SH-SY5Y (cell line): ENCODE measurements around the gene ULK1.

Experiments
- GATA2 ChIP-seq: IDR thresholded peaks from 2 replicates; pipeline ENCODE4 v1.6.1; 2011; ENCODE audit warnings: mild to moderate bottlenecking, low read depth, low read length
- GATA3 ChIP-seq: IDR thresholded peaks from 2 replicates; pipeline ENCODE4 v1.6.1; 2011; ENCODE audit warnings: low read depth, mild to moderate bottlenecking, low read length, moderate library complexity

The ULK1 gene

DNA sequence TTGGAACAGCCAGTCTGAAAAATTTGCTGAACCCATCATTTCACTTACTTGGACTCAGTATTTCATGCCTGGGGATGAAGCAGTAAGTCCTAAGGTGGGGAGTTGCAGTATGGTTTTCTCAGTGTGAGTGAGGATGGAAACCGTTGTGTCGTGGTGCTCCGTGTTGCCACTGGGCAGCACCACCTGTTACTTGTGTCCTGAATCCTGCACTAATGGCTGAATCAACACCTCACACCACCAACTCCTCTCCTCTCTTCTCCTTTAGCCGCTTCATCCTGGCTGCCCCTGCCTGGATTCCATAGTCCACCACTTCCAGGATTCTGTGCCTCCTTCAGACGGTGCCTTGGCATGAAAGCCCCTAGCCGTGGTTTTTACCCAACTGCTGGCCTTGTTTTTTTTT, 52.3 kb downstream of the ULK1 start:
- TF ChIP-seq GATA2 (no peak), GATA3 (no peak)

DNA sequence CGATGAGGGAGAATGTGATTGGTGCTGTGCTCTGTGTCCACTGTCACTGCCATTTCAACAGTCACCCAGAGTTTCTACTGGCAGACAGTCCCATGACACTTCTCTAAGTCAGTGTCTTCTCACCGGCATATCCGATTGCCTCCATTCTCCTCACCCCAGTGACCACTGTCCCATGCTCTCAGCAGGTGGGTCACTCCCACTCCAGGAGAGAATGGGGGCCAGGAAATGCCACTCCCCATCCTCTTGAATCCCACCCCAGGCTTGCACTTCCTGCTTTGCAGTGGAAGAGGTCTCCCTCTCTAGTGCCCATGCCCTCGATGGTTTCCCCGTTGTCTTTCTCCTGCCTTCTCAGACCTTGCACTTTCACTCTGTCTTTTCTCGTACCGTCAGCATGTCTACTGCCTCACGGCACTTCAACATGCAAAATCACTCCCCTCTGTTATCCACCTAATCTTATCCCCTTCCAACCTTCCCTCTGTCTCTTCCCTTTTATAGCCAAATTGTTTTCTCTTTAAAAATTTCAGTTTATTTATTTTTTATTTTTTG, 53.1 kb downstream of the ULK1 start:
- TF ChIP-seq GATA3 (no peak), GATA2 (no peak)

DNA sequence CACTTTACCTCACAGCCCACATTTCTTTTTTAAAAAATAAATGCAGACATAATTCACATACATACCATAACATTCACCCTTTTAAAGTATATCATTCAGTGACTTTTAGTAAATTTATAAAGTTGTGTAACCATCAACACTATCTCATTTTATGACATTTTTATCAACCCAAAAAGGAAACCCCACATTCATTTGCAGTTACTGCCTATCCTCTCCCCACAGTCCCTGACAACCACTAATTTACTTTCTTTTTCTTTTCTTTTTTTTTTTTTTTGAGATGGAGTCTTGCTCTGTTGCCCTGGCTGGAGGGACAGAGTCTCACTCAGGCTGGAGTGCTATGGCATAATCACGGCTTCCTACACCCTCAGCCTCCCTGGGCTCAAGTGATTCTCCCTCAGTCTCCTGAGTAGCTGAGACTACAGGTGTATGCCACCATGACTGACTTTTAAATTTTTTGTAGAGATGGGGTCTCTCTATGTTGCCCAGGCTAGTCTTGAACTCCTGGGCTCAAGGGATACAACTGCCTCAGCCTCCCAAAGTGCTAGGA, 53.8 kb downstream of the ULK1 start:
- no peak for TF ChIP-seq GATA3
- no peak for TF ChIP-seq GATA2

DNA sequence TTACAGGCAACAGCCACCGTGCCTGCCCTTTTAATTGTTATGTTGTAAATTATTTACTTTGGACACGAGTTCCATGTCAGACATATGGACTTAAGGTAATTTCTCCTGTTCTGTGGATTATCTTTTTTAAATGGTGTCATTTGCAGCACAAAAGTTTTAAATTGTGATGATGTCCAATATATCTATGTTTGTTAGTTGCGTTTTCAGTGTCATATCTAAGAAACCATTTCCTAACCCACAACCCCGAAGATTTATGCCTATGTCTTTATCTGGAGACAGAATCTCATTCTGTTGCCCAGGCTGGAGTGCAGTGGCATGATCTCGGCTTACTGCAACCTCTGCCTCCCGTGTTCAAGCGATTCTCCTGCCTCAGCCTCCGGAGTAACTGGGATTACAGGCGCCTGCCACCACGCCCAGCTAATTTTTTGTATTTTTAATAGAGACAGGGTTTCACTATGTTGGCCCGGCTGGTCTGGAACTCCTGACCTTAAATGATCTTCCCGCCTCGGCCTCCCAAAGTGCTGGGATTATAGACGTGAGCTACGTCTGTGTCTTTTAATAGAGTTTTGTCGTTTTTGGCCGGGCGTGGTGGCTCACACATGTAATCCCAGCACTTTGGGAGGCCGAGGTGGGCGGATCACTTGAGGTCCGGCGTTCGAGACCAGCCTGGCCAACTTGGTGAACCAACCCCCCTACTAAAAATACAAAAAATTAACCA, 54.5 kb downstream of the ULK1 start:
- peak; percentile 28; the same call in 1 of the 2 replicates for TF ChIP-seq GATA2

DNA sequence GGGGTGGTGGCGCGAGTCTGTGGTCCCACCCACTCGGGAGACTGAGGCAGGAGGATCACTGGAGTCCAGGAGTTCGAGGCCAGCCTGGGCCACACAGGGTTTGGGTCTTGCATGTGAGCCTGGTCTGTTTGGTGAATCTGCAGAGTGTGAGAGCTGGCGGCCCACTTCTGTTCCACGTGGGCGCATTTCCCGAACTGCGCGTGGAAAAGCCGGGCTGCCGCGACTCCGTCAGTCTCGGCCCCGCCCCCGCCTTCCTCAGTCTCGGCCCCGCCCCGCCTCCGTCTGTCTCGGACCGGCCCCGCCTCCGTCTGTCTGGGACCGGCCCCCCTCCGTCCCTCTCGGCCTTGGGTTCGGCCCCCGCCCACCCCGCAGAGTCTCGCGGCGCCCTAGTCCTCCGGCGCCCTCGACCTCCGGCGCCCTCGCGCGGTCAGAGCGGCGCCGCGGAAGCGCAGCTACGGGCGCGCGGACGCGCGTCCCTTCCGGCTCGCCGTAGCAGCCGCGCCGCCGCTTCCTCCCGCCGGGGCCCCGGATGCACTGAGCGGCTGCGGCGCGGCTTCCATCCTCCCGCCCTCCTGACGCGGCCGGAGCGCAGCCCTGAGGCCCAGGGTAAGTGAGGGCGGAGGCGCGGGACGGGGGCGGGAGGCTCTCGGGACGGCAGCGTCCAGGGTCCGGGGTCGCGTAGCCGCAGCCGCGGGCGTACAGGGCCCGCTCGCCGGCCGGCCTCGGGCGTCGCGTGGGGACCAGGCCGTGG, 55.2 kb downstream of the ULK1 start, which contains the start of gene EP400:
TSS of gene EP400 (plus strand) at position 512 of the 751 bp plus-strand sequence. CDS start 10,678 bp downstream, outside the sequence.
- TF ChIP-seq GATA2 (no peak), GATA3 (no peak)

DNA sequence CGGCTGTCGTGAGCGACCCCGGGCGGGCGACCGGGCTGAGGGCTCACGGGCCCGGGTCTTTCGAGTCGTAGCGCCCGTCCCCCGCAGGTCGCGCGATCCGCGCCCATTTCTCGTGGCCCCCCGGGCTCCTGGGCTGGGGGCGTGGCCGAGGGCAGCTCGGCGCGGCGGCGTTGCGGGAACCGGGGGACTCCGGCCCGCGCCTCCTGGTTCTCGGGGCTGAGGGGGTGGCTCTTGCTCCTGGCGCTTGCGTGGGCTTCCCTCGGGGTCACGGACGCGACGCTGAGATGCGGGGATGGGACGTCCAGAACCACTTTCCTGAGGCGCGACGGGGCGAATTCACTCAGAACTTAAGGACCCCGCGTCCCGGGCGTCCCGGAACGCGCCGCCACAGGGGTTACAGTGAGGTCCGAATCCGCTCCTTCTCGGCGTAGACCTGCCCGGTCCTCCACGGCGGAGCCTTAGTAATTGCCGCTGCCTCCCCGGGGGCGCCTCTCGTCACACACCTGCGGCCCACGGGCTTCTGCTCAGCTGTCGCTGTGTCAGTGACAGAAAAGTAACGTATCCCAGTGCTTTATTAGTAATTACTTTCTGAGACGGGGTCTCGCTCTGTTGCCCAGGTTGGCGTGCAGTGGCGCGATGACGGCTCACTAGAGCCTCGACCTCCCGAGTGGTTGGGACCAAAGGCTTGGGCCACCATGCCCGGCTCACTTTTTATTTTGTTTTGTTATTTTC, 55.9 kb downstream of the ULK1 start:
- TF ChIP-seq GATA2 (no peak), GATA3 (no peak)

DNA sequence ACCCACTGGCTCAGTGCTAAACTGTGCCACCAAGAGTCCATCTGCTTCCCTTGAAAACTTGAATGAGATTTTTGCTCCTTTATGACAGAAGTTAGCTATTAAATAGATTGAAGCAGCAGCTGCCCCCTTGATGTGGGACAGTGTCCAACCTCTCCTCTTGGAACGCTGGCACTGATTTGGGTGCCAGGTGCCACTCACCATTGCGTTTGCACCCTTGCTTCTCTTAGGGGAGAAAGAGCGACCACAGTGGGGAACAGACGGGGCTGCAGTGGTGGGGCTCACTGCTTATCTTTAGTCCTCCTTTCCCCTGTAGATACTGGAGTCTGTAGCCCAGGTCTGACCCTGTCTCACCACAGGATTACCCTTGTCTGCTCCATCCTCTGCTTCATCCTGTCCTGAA, 64.7 kb downstream of the ULK1 start:
- no peak for TF ChIP-seq GATA2
- no peak for TF ChIP-seq GATA3

DNA sequence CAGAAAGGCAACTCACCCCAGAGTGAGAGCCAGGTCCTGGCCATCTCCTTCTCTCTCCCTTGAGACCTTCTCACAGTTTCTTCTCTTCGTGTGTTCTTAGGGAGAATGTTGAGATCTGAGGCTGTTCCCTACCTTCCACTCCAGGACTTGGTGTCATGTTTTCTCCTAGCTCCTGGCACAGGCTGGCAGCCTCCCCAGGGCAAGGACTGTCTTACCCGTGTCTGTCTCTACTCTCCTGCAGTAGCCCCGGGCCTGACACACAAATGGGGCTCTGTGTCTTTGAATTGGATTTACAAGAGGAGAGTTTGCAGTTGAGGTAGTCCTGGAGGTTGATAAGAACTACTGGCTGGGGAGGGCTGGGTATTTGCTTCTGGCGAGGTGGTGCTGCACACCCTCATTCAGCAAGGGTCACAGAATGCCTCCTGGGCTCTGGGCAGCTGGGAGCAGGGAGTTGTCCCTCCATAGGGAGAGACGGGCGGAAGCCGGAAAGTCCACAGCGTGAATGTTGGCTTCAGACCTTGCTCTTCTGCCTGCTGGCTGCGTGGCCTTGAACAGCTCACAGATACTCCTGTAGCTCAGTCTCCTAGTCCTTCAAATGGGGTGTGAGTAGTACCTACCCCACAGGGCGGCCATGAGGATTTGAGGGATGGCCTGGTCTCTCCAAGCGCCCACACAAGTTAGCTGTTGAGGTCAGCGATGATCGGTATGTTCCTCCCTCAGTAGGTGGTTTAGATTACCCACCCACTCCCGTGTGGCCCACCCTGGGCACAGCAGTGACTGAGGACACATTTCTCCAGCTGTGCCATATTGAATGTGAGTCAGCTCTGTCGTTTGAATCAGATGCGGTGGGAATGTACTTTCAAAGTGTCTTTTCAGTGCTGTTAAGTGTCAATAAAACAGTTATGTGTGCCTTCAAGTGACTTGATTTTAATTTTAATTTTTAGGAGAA, 65.5 kb downstream of the ULK1 start:
- TF ChIP-seq GATA2 (no peak), GATA3 (no peak)

DNA sequence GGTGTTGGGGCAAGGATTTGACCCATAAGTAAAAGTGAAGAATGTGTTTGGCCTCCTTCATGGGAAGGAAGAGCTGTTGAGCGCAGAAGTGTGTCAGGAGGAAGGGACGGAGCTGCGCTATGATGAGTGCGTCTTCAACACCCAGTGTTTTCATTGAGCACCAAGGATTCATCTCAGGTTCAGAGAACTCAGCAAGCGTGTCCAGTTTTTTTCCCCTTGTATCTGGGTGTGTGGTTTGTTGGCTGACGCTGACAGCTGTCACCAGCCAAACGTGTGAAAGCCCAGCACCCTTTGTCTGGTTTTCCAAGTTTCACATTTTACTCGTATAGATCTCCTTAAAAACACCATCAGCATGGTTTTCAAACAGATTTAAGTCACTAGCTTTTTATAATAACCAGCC, 67.6 kb downstream of the ULK1 start:
- TF ChIP-seq GATA2 (no peak), GATA3 (no peak)

DNA sequence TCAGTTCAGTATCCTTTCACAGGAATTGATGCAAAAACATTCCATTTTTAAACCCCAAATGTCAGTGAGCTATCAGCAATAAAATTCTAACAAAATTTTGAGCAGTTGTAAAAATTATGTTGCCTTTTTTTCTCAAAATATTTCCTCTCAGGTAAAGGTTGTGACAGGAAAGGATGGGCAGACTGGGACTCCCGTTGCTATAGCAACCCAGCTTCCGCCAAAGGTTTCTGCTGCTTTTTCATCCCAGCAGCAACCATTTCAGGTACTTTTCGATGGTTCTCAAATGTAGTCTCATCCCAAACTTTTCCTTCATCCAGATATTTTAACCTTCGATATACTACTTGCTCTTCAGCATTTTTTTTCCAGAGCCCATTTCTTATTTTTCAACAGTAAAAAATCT, 69.0 kb downstream of the ULK1 start:
- TF ChIP-seq GATA3, result no peak
- no peak for TF ChIP-seq GATA2

DNA sequence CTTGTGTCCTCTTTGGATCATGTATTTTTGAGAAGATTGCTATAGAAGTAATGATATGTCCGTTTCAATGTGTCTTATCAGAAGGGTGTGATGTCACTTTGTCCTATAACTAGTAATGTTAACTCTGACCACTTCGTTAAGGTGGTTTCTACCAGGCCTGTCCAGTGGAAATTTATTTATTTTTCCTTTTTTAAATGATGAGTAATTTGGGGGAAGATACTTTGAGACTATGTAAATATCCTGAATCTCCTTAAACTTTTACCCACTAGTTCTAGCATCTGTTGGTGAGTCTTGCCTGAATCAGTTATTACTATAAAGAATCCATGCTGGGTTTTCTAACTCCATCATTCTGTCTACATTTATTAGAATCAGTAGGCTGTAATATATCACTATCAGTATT, 70.7 kb downstream of the ULK1 start:
- no peak for TF ChIP-seq GATA2
- TF ChIP-seq GATA3, result no peak

DNA sequence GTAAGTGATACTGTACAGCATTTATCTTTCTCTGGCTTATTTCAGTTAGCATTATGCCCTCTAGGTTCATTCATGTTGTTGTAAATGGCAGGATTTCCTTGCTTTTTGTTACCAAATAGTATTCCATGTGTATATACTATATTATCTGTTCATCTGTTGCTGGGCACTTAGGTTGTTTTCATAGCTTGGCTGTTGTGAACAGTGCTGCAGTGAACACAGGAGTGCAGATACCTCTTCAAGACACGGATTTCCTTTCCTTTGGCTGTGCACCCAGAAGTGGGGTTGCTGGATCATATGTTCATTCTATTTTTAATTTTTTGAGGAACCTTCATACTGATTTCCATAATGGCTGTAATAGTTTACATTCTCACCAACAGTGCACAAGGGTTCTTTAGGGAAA, 76.8 kb downstream of the ULK1 start:
- TF ChIP-seq GATA3, result no peak
- peak; percentile 70 for TF ChIP-seq GATA2
